Superior temporal gyrus (tissue), 1 donor: Measurements from ENCODE around the gene MAX.
"Not testable (repeated sequence)": the region's sequence is repeated elsewhere in the genome, so short reads cannot be mapped to it uniquely, and the experiment has no call there.

ENCODE experiments used
- DNase-seq: peaks from one replicate; pipeline ENCODE4 v3.0.0-alpha.2; 2016; ENCODE audit errors: extremely low spot score

MAX gene

GRCh38 chr14:65035049-65035448 is 67.3 kb downstream of the MAX start:
- DNase-seq, result no peak

- no peak for DNase-seq
These were observed 68.3 kb downstream of the MAX start for GRCh38 chr14:65034021-65034420.

- no peak for DNase-seq
These were observed 69.1 kb downstream of the MAX start for GRCh38 chr14:65033181-65033580.

GRCh38 chr14:65032319-65032718 is 70.0 kb downstream of the MAX start:
- DNase-seq, result no peak

- not testable (repeated sequence) for DNase-seq
These were observed 71.0 kb downstream of the MAX start for GRCh38 chr14:65031321-65031720.

GRCh38 chr14:65028937-65029336 is 73.4 kb downstream of the MAX start:
- DNase-seq, result no peak

- no peak for DNase-seq
These were observed 75.1 kb downstream of the MAX start for GRCh38 chr14:65027127-65027799.

- DNase-seq, result no peak
These were observed 75.8 kb downstream of the MAX start for GRCh38 chr14:65026526-65026925.

- no peak for DNase-seq
These were observed 76.5 kb downstream of the MAX start for GRCh38 chr14:65025818-65026217.
